Measurements from ENCODE around the gene ATP8B1. TPM values are rescaled to one million over a fixed set of nuclear protein-coding genes. Genes with fewer than 3 reads are reported as not detected.

The ATP8B1 gene
- total RNA-seq, 4 donors from 2014 or later = 120 to 321 (median 252) TPM

GRCh38 chr18:57806201-57806977, 3.3 kb upstream of the ATP8B1 start:
- peaks cover 9 to 38% (median 21%) of the 10 kb centered on the region in 4 donors for H3K4me1 ChIP-seq
- in situ Hi-C loops (cut with MboI; ENCODE audit: low pct_ligation_motif_present in 1 of 4, low pct_unique_long_range_greater_than_20kb in 1 of 4, low sequenced_read_pairs in 3 of 4) = no loop called here
- WGBS, 2 donors (ENCODE audit: low coverage in 1 of 2) = 85 to 92% methylated on average over 5 to 7 of the region's 7 CpGs
- intact Hi-C loops (cut with DNase I; ENCODE audit: low total_unique reads) = no loop called here
- H3K9me3 ChIP-seq = no peaks in the 10 kb centered on the region
- H3K36me3 ChIP-seq = no peaks in the 10 kb centered on the region
- no peak overlapping the region for H3K4me3 ChIP-seq
- H3K27me3 ChIP-seq = peaks cover 19% of the 10 kb centered on the region
- no peak for DNase-seq
- TF ChIP-seq POLR2AphosphoS5 (IDR thresholded peaks at IDR 0.05) (no peak), EP300 (IDR thresholded peaks at IDR 0.05; ENCODE audit: low read depth) (no peak), POLR2A (IDR thresholded peaks at IDR 0.05) (no peak), CTCF (IDR thresholded peaks at IDR 0.05) (no peak)
- peak overlapping the region; percentile 49 to 73 (median 58) for H3K27ac ChIP-seq

- intact Hi-C loops (cut with DNase I; ENCODE audit: low total_unique reads) (no loop called here), in situ Hi-C loops (cut with MboI; ENCODE audit: low pct_ligation_motif_present in 1 of 4, low pct_unique_long_range_greater_than_20kb in 1 of 4, low sequenced_read_pairs in 3 of 4) (no loop called here)
- Histone ChIP-seq H3K27me3 (peaks cover 31% of the 10 kb centered on the region), H3K4me1 (peaks cover 9 to 34% (median 22%) of the 10 kb centered on the region in 4 donors), H3K27ac (no peak overlapping the region), H3K9me3 (no peaks in the 10 kb centered on the region), H3K36me3 (no peaks in the 10 kb centered on the region), H3K4me3 (no peak overlapping the region)
- DNase-seq = no peak
- 97 to 100% methylated on average over 3 to 6 of the region's 6 CpGs for whole genome bisulfite sequencing, 2 donors (ENCODE audit: low coverage in 1 of 2)
- TF ChIP-seq EP300 (IDR thresholded peaks at IDR 0.05; ENCODE audit: low read depth) (no peak), POLR2A (IDR thresholded peaks at IDR 0.05) (no peak), CTCF (IDR thresholded peaks at IDR 0.05) (no peak), POLR2AphosphoS5 (IDR thresholded peaks at IDR 0.05) (no peak)
Observed at GRCh38 chr18:57805117-57805516, 2.0 kb upstream of the ATP8B1 start.

GRCh38 chr18:57804557-57804956, 1.4 kb upstream of the ATP8B1 start:
- in situ Hi-C loops (cut with MboI; ENCODE audit: low pct_ligation_motif_present in 1 of 4, low pct_unique_long_range_greater_than_20kb in 1 of 4, low sequenced_read_pairs in 3 of 4) = no loop called here
- Histone ChIP-seq H3K27ac (peak overlapping the region in 2 of 4 donors; percentile 85 to 96), H3K36me3 (no peaks in the 10 kb centered on the region), H3K4me1 (peaks cover 9 to 34% (median 22%) of the 10 kb centered on the region in 4 donors), H3K4me3 (no peak overlapping the region), H3K27me3 (peaks cover 33% of the 10 kb centered on the region), H3K9me3 (no peaks in the 10 kb centered on the region)
- intact Hi-C loops (cut with DNase I; ENCODE audit: low total_unique reads) = no loop called here
- no peak for DNase-seq
- 71% methylated on average over 4 to 6 of the region's 6 CpGs for WGBS, 2 donors (ENCODE audit: low coverage in 1 of 2)
- no peak for TF ChIP-seq CTCF (IDR thresholded peaks at IDR 0.05)
- TF ChIP-seq POLR2AphosphoS5 (IDR thresholded peaks at IDR 0.05) = no peak
- TF ChIP-seq EP300 (IDR thresholded peaks at IDR 0.05; ENCODE audit: low read depth) = no peak
- no peak for TF ChIP-seq POLR2A (IDR thresholded peaks at IDR 0.05)

GRCh38 chr18:57802213-57803102, 657 bp downstream of the ATP8B1 start:
- Histone ChIP-seq H3K9me3 (no peaks in the 10 kb centered on the region), H3K27ac (peak overlapping the region; percentile 85 to 96 (median 92)), H3K27me3 (peaks cover 33% of the 10 kb centered on the region), H3K4me1 (peaks cover 7 to 42% (median 26%) of the 10 kb centered on the region in 4 donors), H3K4me3 (peak overlapping the region; percentile 43 to 85 (median 74)), H3K36me3 (no peaks in the 10 kb centered on the region)
- intact Hi-C loops (cut with DNase I; ENCODE audit: low total_unique reads) (no loop called here), in situ Hi-C loops (cut with MboI; ENCODE audit: low pct_ligation_motif_present in 1 of 4, low pct_unique_long_range_greater_than_20kb in 1 of 4, low sequenced_read_pairs in 3 of 4) (no loop called here)
- 1% methylated on average over 49 of the region's 74 CpGs; no CpG with 5 or more reads in 1 of the 2 donors for WGBS, 2 donors (ENCODE audit: low coverage in 1 of 2)
- TF ChIP-seq POLR2A (IDR thresholded peaks at IDR 0.05) (no peak), CTCF (IDR thresholded peaks at IDR 0.05) (no peak), POLR2AphosphoS5 (IDR thresholded peaks at IDR 0.05) (no peak)
- no peak for DNase-seq

All from transverse colon (tissue), 4 donors.